Tibial artery (tissue), 4 donors: ENCODE results near the gene GPRC5B.

ENCODE experiments used
- DNase-seq, 2 donors: peaks; one replicate each; pipeline ENCODE4 v3.0.0-alpha.2; 2019
- H3K27ac ChIP-seq, 2 donors: fragments of 200-600 bp; sonication (generic) in 1 of 2; 1 replicate in 1 of 2; 2 replicates in 1 of 2; pipeline ENCODE4 v1.5.1; 2018 to 2019; ENCODE audit warnings: mild to moderate bottlenecking in 1 of 2
- H3K27me3 ChIP-seq, 2 donors: fragments of 200-600 bp; sonication (generic) in 1 of 2; one replicate each; pipeline versions ENCODE4 v1.5.1 to v1.6.0; 2016 to 2019
- H3K36me3 ChIP-seq, 3 donors: fragments of 200-600 bp; sonication (generic) in 2 of 3; one replicate each; pipeline ENCODE4 v1.5.1; 2016 to 2019; ENCODE audit warnings: mild to moderate bottlenecking in 2 of 3
- H3K4me1 ChIP-seq, 4 donors: fragments of 200-600 bp; sonication (generic) in 2 of 4; 1 replicate in 3 of 4; 2 replicates in 1 of 4; pipeline ENCODE4 v1.5.1; 2016 to 2019
- H3K4me3 ChIP-seq, 2 donors: fragments of 200-600 bp; sonication (generic) in 1 of 2; 1 replicate in 1 of 2; 2 replicates in 1 of 2; pipeline ENCODE4 v1.5.1; 2018 to 2019; ENCODE audit warnings: mild to moderate bottlenecking in 2 of 2
- H3K9me3 ChIP-seq, 3 donors: fragments of 200-600 bp; sonication (generic) in 1 of 3; one replicate each; pipeline ENCODE4 v1.5.1; 2016 to 2019
- intact Hi-C: fragments of 100-400 bp; cut with DNase I; formaldehyde crosslinking; loops from one replicate; pipeline ENCODE4 v1.15.0; 2023; ENCODE audit warnings: low total_unique reads
- TF ChIP-seq, protein P1 (sequence below), 2 experiments: fragments of 200-600 bp in 1 of 2; fragments of 450-650 bp in 1 of 2; IDR thresholded peaks; one replicate each; pipeline ENCODE4 v1.5.1; 2017 to 2019; ENCODE audit warnings: antibody characterized with exemption in 2 of 2, mild to moderate bottlenecking in 1 of 2, moderate library complexity in 1 of 2

The GPRC5B gene

DNA sequence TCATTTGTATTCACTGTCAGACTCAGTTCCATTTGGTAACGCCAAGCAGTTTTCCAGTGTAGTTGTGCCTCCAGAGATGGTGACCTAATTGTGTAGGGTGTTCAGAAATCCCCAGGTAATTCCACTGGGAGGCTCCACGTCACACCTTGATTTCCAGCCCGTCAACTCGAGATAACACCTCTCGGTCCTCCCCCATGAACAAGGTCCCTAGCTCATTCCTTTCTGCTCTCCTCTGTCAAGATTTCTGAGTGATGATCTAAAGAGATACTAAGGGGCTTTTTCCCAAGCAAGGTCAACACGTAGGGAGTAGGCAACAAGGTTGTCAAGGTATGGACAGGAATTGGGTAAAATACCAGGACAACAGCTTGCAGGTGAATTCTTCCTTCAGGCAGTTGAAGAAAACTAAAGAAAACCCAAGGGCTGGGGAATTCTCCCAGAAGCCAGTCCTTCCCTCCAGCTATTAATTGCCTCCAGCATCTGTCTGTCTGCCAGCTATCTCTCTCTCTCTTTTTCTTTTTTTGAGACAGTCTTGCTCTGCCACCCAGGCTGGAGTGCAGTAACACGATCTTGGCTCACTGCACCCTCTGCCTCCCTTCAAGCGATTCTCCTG, 31.4 kb downstream of the GPRC5B start:
- DNase-seq, result no peak
- intact Hi-C loops, result no loop called here
- no peak overlapping the region for H3K4me3 ChIP-seq
- TF ChIP-seq, protein P1, sequence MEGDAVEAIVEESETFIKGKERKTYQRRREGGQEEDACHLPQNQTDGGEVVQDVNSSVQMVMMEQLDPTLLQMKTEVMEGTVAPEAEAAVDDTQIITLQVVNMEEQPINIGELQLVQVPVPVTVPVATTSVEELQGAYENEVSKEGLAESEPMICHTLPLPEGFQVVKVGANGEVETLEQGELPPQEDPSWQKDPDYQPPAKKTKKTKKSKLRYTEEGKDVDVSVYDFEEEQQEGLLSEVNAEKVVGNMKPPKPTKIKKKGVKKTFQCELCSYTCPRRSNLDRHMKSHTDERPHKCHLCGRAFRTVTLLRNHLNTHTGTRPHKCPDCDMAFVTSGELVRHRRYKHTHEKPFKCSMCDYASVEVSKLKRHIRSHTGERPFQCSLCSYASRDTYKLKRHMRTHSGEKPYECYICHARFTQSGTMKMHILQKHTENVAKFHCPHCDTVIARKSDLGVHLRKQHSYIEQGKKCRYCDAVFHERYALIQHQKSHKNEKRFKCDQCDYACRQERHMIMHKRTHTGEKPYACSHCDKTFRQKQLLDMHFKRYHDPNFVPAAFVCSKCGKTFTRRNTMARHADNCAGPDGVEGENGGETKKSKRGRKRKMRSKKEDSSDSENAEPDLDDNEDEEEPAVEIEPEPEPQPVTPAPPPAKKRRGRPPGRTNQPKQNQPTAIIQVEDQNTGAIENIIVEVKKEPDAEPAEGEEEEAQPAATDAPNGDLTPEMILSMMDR (IDR thresholded peaks at IDR 0.05), result no peak
- H3K9me3 ChIP-seq, result no peaks in the 10 kb centered on the region
- H3K4me1 ChIP-seq, result no peaks in the 10 kb centered on the region
- H3K27me3 ChIP-seq, result no peaks in the 10 kb centered on the region
- peaks cover 0 to 4% (median 3%) of the 10 kb centered on the region in 3 donors for H3K36me3 ChIP-seq
- no peak overlapping the region for H3K27ac ChIP-seq

DNA sequence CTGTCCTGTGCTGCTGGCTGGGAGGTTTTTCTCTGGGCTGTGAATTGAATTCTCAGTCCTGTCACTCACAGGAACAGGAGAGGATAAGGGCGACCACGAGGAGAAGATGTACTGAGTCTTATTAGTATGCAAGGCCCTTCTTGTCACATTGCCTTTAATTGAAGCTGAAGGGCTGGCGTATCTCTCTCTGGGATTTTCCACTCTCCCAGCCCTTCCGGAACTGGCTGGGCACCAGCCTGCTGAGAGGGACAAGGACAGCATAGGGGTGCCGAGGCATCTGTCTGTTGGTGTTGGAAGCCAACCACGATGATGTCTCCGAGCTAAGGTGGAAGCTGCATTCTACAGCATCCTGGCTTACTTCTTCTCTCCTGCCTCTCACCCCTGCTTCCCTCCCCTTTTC, 33.2 kb downstream of the GPRC5B start:
- Histone ChIP-seq H3K27me3 (no peaks in the 10 kb centered on the region), H3K27ac (no peak overlapping the region), H3K9me3 (no peaks in the 10 kb centered on the region), H3K4me3 (no peak overlapping the region), H3K36me3 (no peaks in the 10 kb centered on the region), H3K4me1 (no peaks in the 10 kb centered on the region)
- TF ChIP-seq, protein P1 (IDR thresholded peaks at IDR 0.05), result no peak
- intact Hi-C loops, result no loop called here
- no peak for DNase-seq

DNA sequence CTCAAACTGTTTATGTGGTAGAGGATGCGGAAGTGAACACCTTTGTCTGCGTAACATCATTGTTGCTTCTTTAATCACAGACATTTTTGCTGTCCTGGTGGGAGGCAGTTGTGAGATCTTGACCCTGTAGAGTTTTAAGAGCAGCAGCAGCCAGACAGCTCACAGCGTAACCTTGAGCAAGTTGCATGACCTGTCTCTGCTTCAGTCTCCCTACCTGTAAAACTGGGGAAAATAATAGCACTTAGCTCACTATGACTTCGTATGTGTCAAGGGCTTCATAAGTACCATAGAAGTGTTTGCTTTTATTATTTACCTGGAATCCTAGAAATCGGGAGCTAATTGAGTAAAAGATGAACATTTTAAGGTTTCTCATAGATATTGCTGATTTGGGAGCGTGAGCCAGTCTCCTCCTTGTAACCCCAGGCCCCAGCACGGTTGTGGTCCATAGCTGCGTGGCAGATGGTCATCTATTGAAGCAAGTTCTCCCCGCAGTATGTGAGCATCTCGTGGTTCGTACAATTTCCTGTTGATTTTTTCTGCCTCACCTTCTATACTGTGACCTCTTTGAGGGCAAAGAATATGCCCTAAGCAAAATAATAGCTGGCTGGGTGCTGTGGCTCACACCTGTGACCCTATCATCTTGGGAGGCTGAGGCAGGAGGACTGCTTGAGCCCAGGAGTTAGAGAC, 34.4 kb downstream of the GPRC5B start:
- intact Hi-C loops, result no loop called here
- TF ChIP-seq, protein P1 (IDR thresholded peaks at IDR 0.05), result no peak
- Histone ChIP-seq H3K4me3 (no peak overlapping the region), H3K27ac (no peak overlapping the region), H3K4me1 (no peaks in the 10 kb centered on the region), H3K27me3 (no peaks in the 10 kb centered on the region), H3K9me3 (no peaks in the 10 kb centered on the region), H3K36me3 (no peaks in the 10 kb centered on the region)
- DNase-seq, result no peak

DNA sequence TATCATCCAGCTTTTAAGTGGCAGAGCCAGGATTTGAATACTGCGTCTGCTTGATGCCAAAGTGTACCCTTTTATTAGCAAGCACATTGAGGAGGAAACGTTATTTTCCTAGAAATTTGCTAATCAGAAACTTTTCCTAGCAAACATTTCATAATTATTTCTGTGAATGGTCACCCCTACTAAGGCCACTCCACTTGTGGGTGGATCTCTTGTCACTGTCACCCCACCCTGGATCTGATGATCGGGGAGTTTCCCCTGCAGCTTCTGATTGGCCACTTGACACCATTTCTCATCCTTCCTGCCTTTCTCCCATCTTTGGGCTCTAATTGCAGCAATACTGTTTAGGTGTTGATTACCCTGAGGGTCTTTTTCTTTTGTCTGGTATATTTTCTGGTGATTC, 35.9 kb downstream of the GPRC5B start:
- intact Hi-C loops, result no loop called here
- Histone ChIP-seq H3K4me1 (no peaks in the 10 kb centered on the region), H3K9me3 (no peaks in the 10 kb centered on the region), H3K4me3 (no peak overlapping the region), H3K27ac (no peak overlapping the region), H3K36me3 (no peaks in the 10 kb centered on the region), H3K27me3 (no peaks in the 10 kb centered on the region)
- DNase-seq, result no peak
- TF ChIP-seq, protein P1 (IDR thresholded peaks at IDR 0.05), result no peak

DNA sequence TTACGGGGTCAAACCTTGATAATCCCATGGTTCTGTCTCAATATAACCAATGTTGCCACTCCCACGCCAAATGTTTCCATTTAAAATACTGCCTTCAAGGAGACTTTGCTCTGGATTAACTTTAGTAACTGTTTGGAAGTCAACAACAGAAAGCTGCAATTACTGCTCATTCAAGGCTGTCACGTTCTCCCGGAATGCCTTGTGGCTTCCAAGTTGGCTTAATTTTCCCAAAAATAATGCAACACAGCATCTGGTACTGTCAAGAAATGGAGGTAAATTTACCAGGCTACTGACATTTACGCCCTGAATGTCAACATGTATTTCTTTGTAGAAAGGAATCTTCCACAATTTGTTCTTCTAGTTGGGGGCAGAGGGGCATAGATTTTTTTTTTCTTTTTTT, 38.2 kb downstream of the GPRC5B start:
- H3K36me3 ChIP-seq, result no peaks in the 10 kb centered on the region
- H3K4me3 ChIP-seq, result no peak overlapping the region
- no peak overlapping the region for H3K27ac ChIP-seq
- H3K27me3 ChIP-seq, result no peaks in the 10 kb centered on the region
- TF ChIP-seq, protein P1 (IDR thresholded peaks at IDR 0.05), result no peak
- no peak for DNase-seq
- intact Hi-C loops, result no loop called here
- no peaks in the 10 kb centered on the region for H3K9me3 ChIP-seq
- no peaks in the 10 kb centered on the region for H3K4me1 ChIP-seq
